ENCODE measurements around the gene POLR3A.
"Not testable (repeated sequence)": the region's sequence is repeated elsewhere in the genome, so short reads cannot be mapped to it uniquely, and the experiment has no call there.

DNA sequence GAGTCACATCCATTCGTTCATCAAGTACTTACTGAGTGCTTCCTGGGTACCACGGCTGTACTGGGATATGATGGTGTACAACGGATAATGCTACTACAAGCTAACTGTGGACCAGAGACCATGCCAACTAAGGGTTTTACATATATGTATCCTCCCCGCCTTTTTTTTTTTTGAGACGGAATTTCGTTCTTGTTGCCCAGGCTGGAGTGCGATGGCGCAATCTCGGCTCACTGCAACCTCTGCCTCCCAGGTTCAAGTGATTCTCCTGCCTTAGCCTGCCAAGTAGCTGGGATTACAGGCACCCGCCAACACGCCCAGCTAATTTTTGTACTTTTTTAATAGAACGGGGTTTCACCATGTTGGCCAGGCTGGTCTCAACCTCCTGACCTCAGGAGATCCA, 40.7 kb upstream of the POLR3A start:
- TF ChIP-seq, protein P1, sequence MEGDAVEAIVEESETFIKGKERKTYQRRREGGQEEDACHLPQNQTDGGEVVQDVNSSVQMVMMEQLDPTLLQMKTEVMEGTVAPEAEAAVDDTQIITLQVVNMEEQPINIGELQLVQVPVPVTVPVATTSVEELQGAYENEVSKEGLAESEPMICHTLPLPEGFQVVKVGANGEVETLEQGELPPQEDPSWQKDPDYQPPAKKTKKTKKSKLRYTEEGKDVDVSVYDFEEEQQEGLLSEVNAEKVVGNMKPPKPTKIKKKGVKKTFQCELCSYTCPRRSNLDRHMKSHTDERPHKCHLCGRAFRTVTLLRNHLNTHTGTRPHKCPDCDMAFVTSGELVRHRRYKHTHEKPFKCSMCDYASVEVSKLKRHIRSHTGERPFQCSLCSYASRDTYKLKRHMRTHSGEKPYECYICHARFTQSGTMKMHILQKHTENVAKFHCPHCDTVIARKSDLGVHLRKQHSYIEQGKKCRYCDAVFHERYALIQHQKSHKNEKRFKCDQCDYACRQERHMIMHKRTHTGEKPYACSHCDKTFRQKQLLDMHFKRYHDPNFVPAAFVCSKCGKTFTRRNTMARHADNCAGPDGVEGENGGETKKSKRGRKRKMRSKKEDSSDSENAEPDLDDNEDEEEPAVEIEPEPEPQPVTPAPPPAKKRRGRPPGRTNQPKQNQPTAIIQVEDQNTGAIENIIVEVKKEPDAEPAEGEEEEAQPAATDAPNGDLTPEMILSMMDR (IDR thresholded peaks at IDR 0.05), result not testable (repeated sequence)
- not testable (repeated sequence) for TF ChIP-seq POLR2A (IDR thresholded peaks at IDR 0.05)

Measured in esophagus squamous epithelium (tissue), 4 donors.